Skeletal muscle tissue (tissue), 5 donors: ENCODE measurements around the gene SLC17A5. TPM values are rescaled to one million over a fixed set of nuclear protein-coding genes. Genes with fewer than 3 reads are reported as not detected.
"Not testable (repeated sequence)": the region's sequence is repeated elsewhere in the genome, so short reads cannot be mapped to it uniquely, and the experiment has no call there.

Source experiments
- H3K27ac ChIP-seq: one replicate; pipeline ENCODE4 v1.7.0; 2013; ENCODE audit warnings: mild to moderate bottlenecking, low read depth, low read length, inconsistent platforms
- H3K27me3 ChIP-seq, 3 donors: one replicate each; pipeline ENCODE4 v1.7.0; 2013; ENCODE audit warnings: low read length in 3 of 3; ENCODE audit not compliant: control insufficient read depth in 3 of 3, insufficient read depth in 3 of 3
- H3K36me3 ChIP-seq, 3 donors: one replicate each; pipeline ENCODE4 v1.7.0; 2013; ENCODE audit warnings: low read length in 3 of 3; ENCODE audit not compliant: control insufficient read depth in 3 of 3, insufficient read depth in 3 of 3
- H3K4me1 ChIP-seq, 3 donors: one replicate each; pipeline ENCODE4 v1.7.0; 2013; ENCODE audit warnings: low read length in 3 of 3, mild to moderate bottlenecking in 3 of 3; ENCODE audit not compliant: control insufficient read depth in 3 of 3, insufficient read depth in 3 of 3
- H3K4me3 ChIP-seq, 3 donors: one replicate each; pipeline ENCODE4 v1.7.0; 2013; ENCODE audit warnings: low read length in 3 of 3
- H3K9ac ChIP-seq, 3 donors: one replicate each; pipeline ENCODE4 v1.7.0; 2013; ENCODE audit warnings: low read length in 3 of 3, mild to moderate bottlenecking in 3 of 3, moderate library complexity in 2 of 3, low read depth in 1 of 3
- H3K9me3 ChIP-seq, 3 donors: one replicate each; pipeline ENCODE4 v1.7.0; 2013; ENCODE audit warnings: low read length in 3 of 3; ENCODE audit not compliant: control insufficient read depth in 3 of 3
- small RNA-seq: library from RNA; depleted of rRNA; stranded (forward); fragments of <200 nt; gene quantifications from one replicate; pipeline ENCODE3, GENCODE V24; 2014
- total RNA-seq: library from RNA; depleted of rRNA; stranded (reverse); fragments of >200 nt; gene quantifications from one replicate; pipeline ENCODE4 v1.2.3, GENCODE V29; 2014
- donor health status: Osteomylitis.

The SLC17A5 gene
- total RNA-seq, 1 donor from 2014 or later = 20.9 TPM

GRCh38 chr6:73559399-73559794 lies 94.4 kb downstream of the SLC17A5 start:
- H3K36me3 ChIP-seq = not testable (repeated sequence)

DNA sequence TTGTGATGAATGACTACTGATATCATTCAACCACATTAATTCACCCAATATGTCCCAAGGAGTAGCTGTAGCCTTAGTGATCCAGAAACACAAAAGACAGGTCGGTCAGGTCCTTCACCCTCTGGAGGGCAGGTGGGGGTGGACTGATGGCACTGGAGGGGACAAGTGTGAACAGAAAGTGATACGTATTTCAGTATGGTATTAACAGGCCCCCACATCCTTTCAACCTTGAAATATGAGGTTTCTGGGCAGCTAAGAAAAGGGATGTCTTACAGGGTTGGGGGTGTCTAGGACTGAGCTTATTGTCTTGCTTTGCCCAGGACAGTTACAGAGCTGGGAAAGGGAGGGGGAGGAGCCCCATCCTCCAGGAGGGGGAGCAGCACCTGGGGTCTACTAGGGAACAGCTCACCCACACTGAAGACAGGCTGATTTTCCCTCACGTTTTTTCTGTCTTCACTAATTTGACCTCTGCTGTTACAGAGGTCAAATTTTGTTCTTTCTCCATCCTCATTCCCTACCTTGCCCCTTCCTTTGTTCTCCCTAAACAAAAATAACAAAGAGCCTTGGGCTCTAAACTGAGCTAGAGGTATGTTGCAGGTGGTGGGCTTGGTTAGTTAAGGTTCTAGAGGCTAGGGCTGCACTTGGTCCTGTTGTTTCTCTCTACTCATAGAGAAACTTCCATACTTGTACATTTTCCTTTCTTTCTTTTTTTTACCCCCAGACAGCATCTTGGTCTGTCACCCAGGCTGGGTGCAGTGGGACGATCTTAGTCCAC lies 95.0 kb downstream of the SLC17A5 start:
- Histone ChIP-seq H3K4me1 (no peaks in the 10 kb centered on the region), H3K27me3 (peaks cover 0 to 5% (median 0%) of the 10 kb centered on the region in 3 donors), H3K9me3 (no peaks in the 10 kb centered on the region), H3K4me3 (no peak overlapping the region), H3K9ac (no peak overlapping the region), H3K27ac (no peak overlapping the region), H3K36me3 (no peaks in the 10 kb centered on the region)

More at GRCh38 chr6:73559399-73559794, 94.4 kb downstream of the SLC17A5 start:
- not testable (repeated sequence) for H3K27me3 ChIP-seq, H3K9me3 ChIP-seq, H3K4me1 ChIP-seq, H3K4me3 ChIP-seq, H3K27ac ChIP-seq, H3K9ac ChIP-seq

GRCh38 chr6:73556836-73557235 lies 97.0 kb downstream of the SLC17A5 start:
- H3K9me3 ChIP-seq = no peaks in the 10 kb centered on the region
- H3K27me3 ChIP-seq = peaks cover 0 to 5% (median 0%) of the 10 kb centered on the region in 3 donors
- no peak overlapping the region for H3K9ac ChIP-seq
- no peak overlapping the region for H3K4me3 ChIP-seq
- no peak overlapping the region for H3K27ac ChIP-seq
- no peaks in the 10 kb centered on the region for H3K4me1 ChIP-seq
- H3K36me3 ChIP-seq = no peaks in the 10 kb centered on the region

GRCh38 chr6:73555380-73555949 lies 98.3 kb downstream of the SLC17A5 start:
- H3K27me3 ChIP-seq, H3K4me3 ChIP-seq, H3K4me1 ChIP-seq, H3K36me3 ChIP-seq, H3K9me3 ChIP-seq, H3K27ac ChIP-seq, H3K9ac ChIP-seq: not testable (repeated sequence)

DNA sequence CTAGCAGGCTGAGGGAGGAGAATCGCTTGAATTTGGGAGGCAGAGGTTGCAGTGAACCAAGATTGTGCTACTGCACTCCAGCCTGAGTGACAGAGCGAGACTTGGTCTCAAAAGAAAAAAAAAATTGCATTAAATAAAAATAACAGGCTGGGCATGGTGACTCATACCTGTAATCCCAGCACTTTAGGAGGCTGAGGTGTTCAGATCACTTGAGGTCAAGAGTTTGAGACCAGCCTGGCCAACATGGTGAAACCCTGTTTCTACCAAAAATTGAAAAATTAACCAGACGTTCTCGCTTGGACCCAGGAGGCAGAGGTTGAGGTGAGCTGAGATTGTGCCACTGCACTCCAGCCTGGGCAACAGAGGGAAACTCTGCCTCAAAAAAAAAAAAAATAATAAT lies 102.7 kb downstream of the SLC17A5 start:
- not testable (repeated sequence) for H3K4me3 ChIP-seq, H3K9ac ChIP-seq, H3K27ac ChIP-seq, H3K9me3 ChIP-seq, H3K27me3 ChIP-seq, H3K36me3 ChIP-seq, H3K4me1 ChIP-seq

DNA sequence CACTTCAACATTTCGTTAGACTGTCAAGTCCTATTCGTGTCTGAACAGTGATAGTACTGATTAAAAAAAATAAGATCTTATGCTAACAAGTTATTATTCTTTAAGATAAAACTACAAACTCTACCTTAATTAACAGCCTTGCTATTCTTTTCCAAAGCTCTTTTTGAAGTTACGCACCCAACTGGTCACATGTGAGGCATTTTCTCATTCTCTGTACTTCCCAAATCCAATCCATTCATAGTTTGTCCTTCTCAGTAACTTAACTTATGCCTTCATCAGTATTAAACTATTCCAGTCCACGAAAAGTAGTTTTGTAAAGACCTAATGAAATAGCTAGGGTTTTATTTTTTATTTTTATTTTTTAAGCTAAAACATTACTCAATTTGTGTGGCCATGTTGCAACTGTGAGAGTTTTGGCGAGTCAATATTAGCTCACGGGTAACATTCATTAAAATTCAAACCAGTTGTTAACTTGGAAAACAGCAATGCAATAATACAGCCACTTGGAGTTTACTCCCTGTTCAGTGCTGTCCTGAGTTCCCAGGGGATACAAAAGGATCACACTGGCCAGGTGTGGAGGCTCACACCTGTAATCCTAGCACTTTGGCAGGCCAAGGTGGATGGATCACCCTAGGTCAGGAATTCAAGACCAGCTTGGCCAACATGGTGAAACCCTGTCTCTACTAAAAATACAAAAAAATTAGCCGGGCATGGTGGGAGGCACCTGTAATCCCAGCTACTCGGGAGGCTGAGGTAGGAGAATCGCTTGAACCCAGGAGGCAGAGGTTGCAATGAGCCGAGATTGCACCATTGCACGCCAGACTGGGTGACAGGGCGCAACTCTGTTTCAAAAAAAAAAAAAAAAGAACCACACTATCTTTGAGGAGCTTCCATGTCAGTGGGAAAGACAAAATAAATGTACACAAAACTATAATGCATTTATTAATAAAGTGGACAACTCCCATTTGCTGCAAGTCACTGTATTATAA lies 105.0 kb downstream of the SLC17A5 start:
- Histone ChIP-seq H3K4me1 (no peaks in the 10 kb centered on the region), H3K27me3 (no peaks in the 10 kb centered on the region), H3K36me3 (no peaks in the 10 kb centered on the region), H3K9me3 (no peaks in the 10 kb centered on the region), H3K9ac (no peak overlapping the region), H3K27ac (no peak overlapping the region), H3K4me3 (no peak overlapping the region)

- no peak overlapping the region for H3K4me3 ChIP-seq
Observed at GRCh38 chr6:73547036-73547435, 106.8 kb downstream of the SLC17A5 start.

More at GRCh38 chr6:73547036-73547435, 106.8 kb downstream of the SLC17A5 start:
- Histone ChIP-seq H3K4me1 (no peaks in the 10 kb centered on the region), H3K9me3 (no peaks in the 10 kb centered on the region), H3K27me3 (no peaks in the 10 kb centered on the region), H3K9ac (no peak overlapping the region), H3K27ac (no peak overlapping the region), H3K36me3 (no peaks in the 10 kb centered on the region)

Small RNAs within 50 kb of the gene (small RNA-seq; reads per million reads assigned to genes)
- gene RPS27P15 = not detected

Other genes with a start within 250 kb of the SLC17A5 start
- gene CGAS, start 201.7 kb downstream of the SLC17A5 start, total RNA-seq = 7.3 TPM
- 25.6 TPM for gene MTO1, start 192.3 kb downstream of the SLC17A5 start, total RNA-seq
- gene EEF1A1, start 133.0 kb downstream of the SLC17A5 start, total RNA-seq = 25,587 TPM
- gene CD109, start 42.2 kb upstream of the SLC17A5 start, total RNA-seq = 19.3 TPM